ENCODE results near the gene SNX30. TPM values are rescaled to one million over a fixed set of nuclear protein-coding genes. Genes with fewer than 3 reads are reported as not detected.

The SNX30 gene
- total and polyA plus RNA-seq, 2 donors (not counting 1 experiment from before 2014, with no cell fraction given): 3.8 to 20.6 TPM

- Mint-ChIP-seq H3K27me3 (peaks cover 1% of the 10 kb centered on the region), H3K27ac (no peak overlapping the region), H3K4me1 (no peaks in the 10 kb centered on the region), H3K9me3 (ENCODE audit: insufficient read depth) (no peaks in the 10 kb centered on the region), H3K4me3 (no peak overlapping the region)
- Histone ChIP-seq H3K27me3 (replicated peaks in 1 of 4; ENCODE audit: control extremely low read depth in 1 of 4, control insufficient read depth in 3 of 4, insufficient read depth in 4 of 4, low read length in 3 of 4) (no peaks in the 10 kb centered on the region), H2AFZ (ENCODE audit: insufficient read depth, low read depth, low read length, poor library complexity, severe bottlenecking) (no peak overlapping the region), H3K9me3 (ENCODE audit: control extremely low read depth in 1 of 3, control insufficient read depth in 2 of 3, insufficient read depth in 1 of 3, low read length in 2 of 3) (no peaks in the 10 kb centered on the region), H3K4me1 (ENCODE audit: control insufficient read depth in 2 of 2, insufficient read depth in 2 of 2, low read length in 2 of 2) (no peaks in the 10 kb centered on the region), H3K9ac (ENCODE audit: low read length) (no peak overlapping the region), H3K27ac (ENCODE audit: low read length in 2 of 2) (no peak overlapping the region), H4K20me1 (ENCODE audit: control insufficient read depth, insufficient read depth, low read length, poor library complexity, severe bottlenecking) (no peaks in the 10 kb centered on the region), H3K4me3 (ENCODE audit: control extremely low read depth in 1 of 5, extremely low read depth in 1 of 5, insufficient read depth in 1 of 5, low read depth in 2 of 5, low read length in 4 of 5) (no peak overlapping the region), H3K79me2 (ENCODE audit: control insufficient read depth, insufficient read depth, low read length) (no peaks in the 10 kb centered on the region), H3K4me2 (replicated peaks; ENCODE audit: low read depth, low read length, poor library complexity, severe bottlenecking) (no peak overlapping the region), H3K36me3 (replicated peaks in 1 of 2; ENCODE audit: control extremely low read depth in 1 of 2, control insufficient read depth in 1 of 2, extremely low read depth in 1 of 2, insufficient read depth in 2 of 2, low read length in 1 of 2) (no peaks in the 10 kb centered on the region)
- DNase-seq (no peak), ATAC-seq (ENCODE audit: low read depth) (no peak)
- TF ChIP-seq CTCF (IDR thresholded peaks at IDR 0.05): no peak
- no peak for TF ChIP-seq EZH2 (IDR thresholded peaks at IDR 0.05; ENCODE audit: borderline replicate concordance, insufficient read depth, low read depth, low read length, poor library complexity, severe bottlenecking)
- POLR2A ChIA-PET: no interaction called here
- WGBS (ENCODE audit: insufficient coverage): 54% methylated on average over 4 of the region's 6 CpGs
- CTCF ChIA-PET: no interaction called here
- intact Hi-C loops (cut with micrococcal nuclease): no loop called here
These were observed 133.5 kb downstream of the SNX30 start for GRCh38 chr9:112884101-112884500.

- no peak overlapping the region for H3K4me3 ChIP-seq (ENCODE audit: control extremely low read depth in 1 of 5, extremely low read depth in 1 of 5, insufficient read depth in 1 of 5, low read depth in 2 of 5, low read length in 4 of 5)
- no peaks in the 10 kb centered on the region for H4K20me1 ChIP-seq (ENCODE audit: control insufficient read depth, insufficient read depth, low read length, poor library complexity, severe bottlenecking)
- H3K9me3 Mint-ChIP-seq (ENCODE audit: insufficient read depth): no peaks in the 10 kb centered on the region
- peaks cover 8% of the 10 kb centered on the region for H3K27me3 Mint-ChIP-seq
- no peak overlapping the region for H3K4me3 Mint-ChIP-seq
- intact Hi-C loops (cut with micrococcal nuclease): no loop called here
- no peak overlapping the region for H3K27ac ChIP-seq (ENCODE audit: low read length in 2 of 2)
- no peak overlapping the region for H3K9ac ChIP-seq (ENCODE audit: low read length)
- POLR2A ChIA-PET: no interaction called here
- H3K4me1 Mint-ChIP-seq: peaks cover 2% of the 10 kb centered on the region
- ATAC-seq (ENCODE audit: low read depth) (no peak), DNase-seq (no peak)
- H3K36me3 ChIP-seq (replicated peaks in 1 of 2; ENCODE audit: control extremely low read depth in 1 of 2, control insufficient read depth in 1 of 2, extremely low read depth in 1 of 2, insufficient read depth in 2 of 2, low read length in 1 of 2): no peaks in the 10 kb centered on the region
- H3K27me3 ChIP-seq (replicated peaks in 1 of 4; ENCODE audit: control extremely low read depth in 1 of 4, control insufficient read depth in 3 of 4, insufficient read depth in 4 of 4, low read length in 3 of 4): peaks cover 0 to 4% (median 0%) of the 10 kb centered on the region in 4 experiments
- no peaks in the 10 kb centered on the region for H3K4me1 ChIP-seq (ENCODE audit: control insufficient read depth in 2 of 2, insufficient read depth in 2 of 2, low read length in 2 of 2)
- peaks cover 0 to 2% (median 0%) of the 10 kb centered on the region in 3 donors for H3K9me3 ChIP-seq (ENCODE audit: control extremely low read depth in 1 of 3, control insufficient read depth in 2 of 3, insufficient read depth in 1 of 3, low read length in 2 of 3)
- no peak overlapping the region for H3K27ac Mint-ChIP-seq
- no peak overlapping the region for H2AFZ ChIP-seq (ENCODE audit: insufficient read depth, low read depth, low read length, poor library complexity, severe bottlenecking)
- WGBS (ENCODE audit: insufficient coverage): 95% methylated on average over 4 of the region's 5 CpGs
- TF ChIP-seq EZH2 (IDR thresholded peaks at IDR 0.05; ENCODE audit: borderline replicate concordance, insufficient read depth, low read depth, low read length, poor library complexity, severe bottlenecking): no peak
- CTCF ChIA-PET: no interaction called here
- H3K79me2 ChIP-seq (ENCODE audit: control insufficient read depth, insufficient read depth, low read length): no peaks in the 10 kb centered on the region
- H3K4me2 ChIP-seq (replicated peaks; ENCODE audit: low read depth, low read length, poor library complexity, severe bottlenecking): no peak overlapping the region
These were observed 134.2 kb downstream of the SNX30 start for GRCh38 chr9:112884721-112885120.

All from B cell (primary cell).